Fibroblast of skin of back (primary cell): ENCODE results near the gene PLA2G4A.

ENCODE experiments used
- DNase-seq: peaks from one replicate; pipeline ENCODE4 v3.0.0-alpha.2; 2013

The PLA2G4A gene

DNA sequence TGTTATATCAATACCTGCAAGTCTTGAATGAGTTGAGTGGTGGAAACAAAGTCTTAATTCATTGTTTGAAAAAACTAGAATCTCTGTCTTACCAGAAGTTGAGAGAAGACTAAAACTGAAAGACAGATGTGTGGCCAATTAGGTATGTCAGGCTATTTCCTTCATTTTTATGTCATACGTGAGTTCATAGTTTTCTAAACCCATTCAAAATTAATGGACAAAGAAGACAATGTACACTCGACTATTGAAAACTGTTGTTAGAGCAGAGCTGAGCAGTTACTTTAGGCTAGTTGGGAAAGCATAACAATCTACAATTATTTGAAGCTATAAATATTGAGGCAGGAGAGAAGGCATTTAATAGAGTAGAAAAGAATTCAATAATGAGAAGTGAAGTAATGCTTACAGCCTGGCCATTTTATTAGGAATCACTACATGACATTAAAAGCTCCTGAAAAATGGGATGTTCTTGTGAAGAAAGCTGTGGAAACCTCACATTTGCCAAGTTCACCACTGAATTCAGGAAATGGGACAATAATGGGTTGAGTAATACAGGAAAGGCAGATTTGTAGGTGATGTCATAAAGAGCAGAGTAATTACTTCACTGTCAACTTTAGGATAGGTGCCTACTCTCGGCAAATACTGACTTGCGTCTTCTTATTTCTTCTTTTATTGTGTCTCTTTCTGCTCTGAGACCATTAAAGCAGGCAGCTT, 204.4 kb downstream of the PLA2G4A start:
- no peak for DNase-seq

- DNase-seq, result no peak
Measured at GRCh38 chr1:187033693-187034390, 205.1 kb downstream of the PLA2G4A start.

DNA sequence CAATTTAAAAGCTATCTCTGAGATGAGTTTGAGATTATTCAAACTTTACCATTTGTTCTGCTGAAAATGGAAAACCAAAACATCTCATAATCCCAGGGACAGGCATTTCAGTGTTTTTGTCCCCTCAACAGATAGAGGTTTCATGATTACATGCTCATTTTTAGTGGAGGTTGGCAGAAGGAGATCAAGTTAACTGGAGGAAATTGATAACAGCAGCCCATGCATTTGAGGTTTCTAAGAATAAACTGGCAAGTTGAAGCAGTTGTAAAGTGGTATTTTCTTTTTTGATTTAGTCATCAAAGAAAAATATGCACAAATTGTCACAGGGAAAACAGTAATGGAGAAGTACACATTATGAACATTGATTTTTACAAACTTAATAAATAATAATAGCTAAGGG, 205.8 kb downstream of the PLA2G4A start:
- no peak for DNase-seq

DNA sequence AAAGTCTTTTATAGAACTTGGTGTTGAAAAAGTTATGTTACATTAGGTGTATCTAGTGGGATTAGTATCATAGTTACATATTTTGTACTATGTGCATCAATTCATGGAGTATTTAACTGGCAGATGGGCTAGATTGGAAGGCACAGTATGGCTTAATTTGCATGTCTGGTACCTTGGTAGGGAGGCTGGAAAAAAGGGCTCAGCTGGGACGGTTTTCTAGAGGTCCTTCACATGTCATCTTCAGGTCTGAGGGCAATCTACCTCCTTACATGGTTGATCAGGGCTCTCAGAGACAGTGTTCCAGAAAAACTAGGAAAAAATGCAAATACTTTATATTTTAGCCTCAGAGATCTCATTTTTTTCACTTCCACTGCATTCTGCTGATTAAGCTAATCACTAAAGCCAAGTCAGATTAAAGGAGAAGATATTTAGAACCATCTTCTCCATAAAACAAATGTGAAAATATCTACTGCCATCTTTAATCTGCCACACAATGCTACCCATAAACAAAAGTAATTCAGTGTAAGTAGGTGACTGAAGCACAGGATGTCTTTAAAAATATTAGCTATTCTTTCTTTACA, 209.3 kb downstream of the PLA2G4A start:
- DNase-seq, result no peak
